Ishikawa (cell line): ENCODE data around the gene ADGRE2.

Experiments
- NFIC ChIP-seq: IDR thresholded peaks from 2 replicates; pipeline ENCODE4 v1.6.1; 2012
- TAF1 ChIP-seq: IDR thresholded peaks from 2 replicates; pipeline ENCODE4 v1.6.1; 2012; ENCODE audit warnings: low read depth, mild to moderate bottlenecking
- YY1 ChIP-seq: IDR thresholded peaks from 2 replicates; pipeline ENCODE4 v1.6.1; 2012; ENCODE audit warnings: low read depth
- ZBTB7A ChIP-seq: IDR thresholded peaks from 2 replicates; pipeline ENCODE4 v1.6.1; 2012; ENCODE audit warnings: low read depth
- TF ChIP-seq, protein P1 (sequence below): IDR thresholded peaks from 2 replicates; pipeline ENCODE4 v1.6.1; 2012; ENCODE audit warnings: low read depth, mild to moderate bottlenecking

DNA sequence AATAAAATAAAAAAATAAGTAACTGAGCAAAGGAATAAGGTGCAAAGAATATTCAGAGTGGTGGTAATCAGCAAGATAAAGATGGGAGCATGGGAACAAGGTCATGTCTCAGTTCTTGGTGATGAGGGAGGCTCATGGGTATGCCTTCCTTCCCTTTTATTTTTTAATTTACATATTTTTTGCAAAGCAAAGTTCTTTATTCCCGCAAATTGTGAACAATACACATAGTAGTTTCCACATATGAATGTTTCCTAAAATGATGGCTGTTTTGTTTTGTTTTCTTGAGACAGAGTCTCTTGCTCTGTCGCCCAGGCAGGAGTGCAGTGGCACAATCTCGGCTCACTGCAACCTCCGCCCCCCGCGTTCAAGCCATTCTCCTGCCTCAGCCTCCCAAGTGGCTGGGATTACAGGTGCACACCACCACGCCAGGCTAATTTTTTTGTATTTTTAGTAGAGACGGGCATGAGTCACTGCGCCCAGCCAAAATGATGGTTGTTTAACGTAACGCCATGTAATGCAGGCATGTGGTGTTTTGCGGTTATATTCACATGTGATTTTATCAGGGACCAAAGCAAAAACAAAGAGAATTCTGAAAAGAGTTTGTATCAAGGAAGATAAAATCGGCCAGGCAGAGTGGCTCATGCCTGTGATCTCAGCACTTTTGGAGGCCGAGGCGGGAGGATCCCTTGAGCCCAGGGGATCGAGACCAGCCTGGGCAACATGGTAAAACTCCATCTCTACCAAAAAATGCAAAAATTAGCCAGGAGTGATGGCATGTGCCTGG, 4.5 kb upstream of the ADGRE2 start:
- TF ChIP-seq, protein P1, sequence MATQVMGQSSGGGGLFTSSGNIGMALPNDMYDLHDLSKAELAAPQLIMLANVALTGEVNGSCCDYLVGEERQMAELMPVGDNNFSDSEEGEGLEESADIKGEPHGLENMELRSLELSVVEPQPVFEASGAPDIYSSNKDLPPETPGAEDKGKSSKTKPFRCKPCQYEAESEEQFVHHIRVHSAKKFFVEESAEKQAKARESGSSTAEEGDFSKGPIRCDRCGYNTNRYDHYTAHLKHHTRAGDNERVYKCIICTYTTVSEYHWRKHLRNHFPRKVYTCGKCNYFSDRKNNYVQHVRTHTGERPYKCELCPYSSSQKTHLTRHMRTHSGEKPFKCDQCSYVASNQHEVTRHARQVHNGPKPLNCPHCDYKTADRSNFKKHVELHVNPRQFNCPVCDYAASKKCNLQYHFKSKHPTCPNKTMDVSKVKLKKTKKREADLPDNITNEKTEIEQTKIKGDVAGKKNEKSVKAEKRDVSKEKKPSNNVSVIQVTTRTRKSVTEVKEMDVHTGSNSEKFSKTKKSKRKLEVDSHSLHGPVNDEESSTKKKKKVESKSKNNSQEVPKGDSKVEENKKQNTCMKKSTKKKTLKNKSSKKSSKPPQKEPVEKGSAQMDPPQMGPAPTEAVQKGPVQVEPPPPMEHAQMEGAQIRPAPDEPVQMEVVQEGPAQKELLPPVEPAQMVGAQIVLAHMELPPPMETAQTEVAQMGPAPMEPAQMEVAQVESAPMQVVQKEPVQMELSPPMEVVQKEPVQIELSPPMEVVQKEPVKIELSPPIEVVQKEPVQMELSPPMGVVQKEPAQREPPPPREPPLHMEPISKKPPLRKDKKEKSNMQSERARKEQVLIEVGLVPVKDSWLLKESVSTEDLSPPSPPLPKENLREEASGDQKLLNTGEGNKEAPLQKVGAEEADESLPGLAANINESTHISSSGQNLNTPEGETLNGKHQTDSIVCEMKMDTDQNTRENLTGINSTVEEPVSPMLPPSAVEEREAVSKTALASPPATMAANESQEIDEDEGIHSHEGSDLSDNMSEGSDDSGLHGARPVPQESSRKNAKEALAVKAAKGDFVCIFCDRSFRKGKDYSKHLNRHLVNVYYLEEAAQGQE: no peak
- TF ChIP-seq NFIC (no peak), ZBTB7A (no peak), YY1 (no peak), TAF1 (no peak)
